Measurements from ENCODE around the gene NSMF. TPM values are rescaled to one million over a fixed set of nuclear protein-coding genes. Genes with fewer than 3 reads are reported as not detected.

Gene NSMF
- total RNA-seq, 1 experiment from 2014 or later: 73.4 TPM

DNA sequence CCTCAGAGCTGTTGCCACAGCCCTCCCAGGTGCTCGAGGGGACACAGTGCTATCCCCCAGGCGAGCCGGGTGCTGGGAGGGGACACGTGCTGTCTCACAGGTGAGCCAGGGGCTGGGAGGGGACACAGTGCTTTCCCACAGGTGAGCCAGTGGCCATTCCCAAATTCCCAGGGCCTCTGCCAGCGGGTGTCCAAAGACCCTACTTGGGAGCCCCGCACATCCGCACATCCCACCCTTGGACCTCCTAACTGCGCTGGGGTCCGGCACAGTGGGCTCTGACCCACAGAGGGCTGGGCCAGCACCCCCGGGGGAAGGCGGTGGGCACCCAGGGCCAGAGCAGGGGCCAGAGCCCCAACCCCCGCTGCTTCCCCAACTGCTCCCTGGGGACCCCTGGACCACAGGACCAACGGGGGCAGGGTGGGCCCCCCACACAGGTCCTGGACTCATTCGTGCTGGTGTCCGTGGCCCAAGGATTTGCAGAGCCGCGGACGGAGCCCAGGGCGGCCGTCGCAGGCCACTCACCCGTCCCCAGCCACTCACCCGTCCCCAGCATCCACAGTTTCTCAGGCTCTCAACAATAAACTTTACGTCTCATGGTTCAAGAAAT is 54.1 kb downstream of the NSMF start:
- intact Hi-C loops (cut with micrococcal nuclease; ENCODE audit: unreplicated experiment): no loop called here
- Histone ChIP-seq H3K4me2 (0 out of 2 replicates have a peak overlapping the region, but pooled peaks have one; percentile 2), H2AFZ (no peak overlapping the region), H3K9me3 (ENCODE audit: insufficient read depth, low read depth) (no peaks in the 10 kb centered on the region), H3F3A (ENCODE audit: insufficient read depth, low read depth) (peaks cover 4% of the 10 kb centered on the region; the same call in 1 of the 2 replicates), H3K9me2 (ENCODE audit: insufficient read depth) (no peaks in the 10 kb centered on the region), H4K20me1 (ENCODE audit: insufficient read depth) (no peaks in the 10 kb centered on the region), H3K27me3 (ENCODE audit: insufficient read depth, low read depth) (no peaks in the 10 kb centered on the region), H3K27ac (no peak overlapping the region), H3K36me3 (ENCODE audit: low read depth) (no peaks in the 10 kb centered on the region), H3K79me2 (ENCODE audit: low read depth) (no peaks in the 10 kb centered on the region), H3K4me3 (no peak overlapping the region), H3K4me1 (replicated peaks; ENCODE audit: insufficient read depth) (peaks cover 7% of the 10 kb centered on the region)
- CTCF ChIA-PET: no interaction called here
- no peak for TF ChIP-seq EZH2 (IDR thresholded peaks at IDR 0.05; ENCODE audit: low read depth)
- TF ChIP-seq, protein P1, sequence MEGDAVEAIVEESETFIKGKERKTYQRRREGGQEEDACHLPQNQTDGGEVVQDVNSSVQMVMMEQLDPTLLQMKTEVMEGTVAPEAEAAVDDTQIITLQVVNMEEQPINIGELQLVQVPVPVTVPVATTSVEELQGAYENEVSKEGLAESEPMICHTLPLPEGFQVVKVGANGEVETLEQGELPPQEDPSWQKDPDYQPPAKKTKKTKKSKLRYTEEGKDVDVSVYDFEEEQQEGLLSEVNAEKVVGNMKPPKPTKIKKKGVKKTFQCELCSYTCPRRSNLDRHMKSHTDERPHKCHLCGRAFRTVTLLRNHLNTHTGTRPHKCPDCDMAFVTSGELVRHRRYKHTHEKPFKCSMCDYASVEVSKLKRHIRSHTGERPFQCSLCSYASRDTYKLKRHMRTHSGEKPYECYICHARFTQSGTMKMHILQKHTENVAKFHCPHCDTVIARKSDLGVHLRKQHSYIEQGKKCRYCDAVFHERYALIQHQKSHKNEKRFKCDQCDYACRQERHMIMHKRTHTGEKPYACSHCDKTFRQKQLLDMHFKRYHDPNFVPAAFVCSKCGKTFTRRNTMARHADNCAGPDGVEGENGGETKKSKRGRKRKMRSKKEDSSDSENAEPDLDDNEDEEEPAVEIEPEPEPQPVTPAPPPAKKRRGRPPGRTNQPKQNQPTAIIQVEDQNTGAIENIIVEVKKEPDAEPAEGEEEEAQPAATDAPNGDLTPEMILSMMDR (conservative IDR thresholded peaks at IDR 0.05): no peak
- no TSS peak for BruUV-seq (replicated peaks)
- POLR2A ChIA-PET (ENCODE audit: unreplicated experiment): interaction anchor here (0.6 kb wide), 1 partner anchor 41 kb away, joined by 3 read pairs; no protein-coding TSS in a partner anchor
- no peak for DNase-seq

DNA sequence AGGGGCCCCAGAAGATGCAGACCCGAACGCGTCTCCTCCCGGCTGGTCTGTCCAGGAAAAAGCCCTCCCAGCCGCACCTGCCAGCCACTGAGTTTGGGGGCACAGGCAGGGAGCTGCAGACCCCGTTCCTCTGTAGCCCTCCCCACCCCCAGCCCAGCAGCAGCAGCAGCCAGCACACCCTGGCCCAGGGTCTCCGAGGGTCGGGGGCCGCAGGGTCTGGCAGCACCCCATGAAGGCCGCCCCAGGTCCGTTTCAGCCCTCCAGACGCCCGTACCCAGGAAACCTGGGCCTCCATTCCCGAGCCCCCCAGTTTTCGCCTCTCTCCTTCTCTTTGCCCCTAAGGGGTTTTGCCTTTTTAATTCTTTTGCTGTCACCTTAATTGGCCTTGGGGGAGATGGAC is 55.9 kb downstream of the NSMF start:
- Histone ChIP-seq H3K4me1 (replicated peaks; ENCODE audit: insufficient read depth) (peaks cover 7% of the 10 kb centered on the region), H3K4me2 (no peak overlapping the region), H3K9me3 (ENCODE audit: insufficient read depth, low read depth) (no peaks in the 10 kb centered on the region), H3K36me3 (ENCODE audit: low read depth) (no peaks in the 10 kb centered on the region), H3K4me3 (no peak overlapping the region), H3K27me3 (ENCODE audit: insufficient read depth, low read depth) (no peaks in the 10 kb centered on the region), H2AFZ (no peak overlapping the region), H3F3A (ENCODE audit: insufficient read depth, low read depth) (peaks cover 4% of the 10 kb centered on the region; the same call in 1 of the 2 replicates), H3K27ac (no peak overlapping the region), H3K79me2 (ENCODE audit: low read depth) (no peaks in the 10 kb centered on the region), H3K9me2 (ENCODE audit: insufficient read depth) (no peaks in the 10 kb centered on the region), H4K20me1 (ENCODE audit: insufficient read depth) (no peaks in the 10 kb centered on the region)
- no peak for TF ChIP-seq EZH2 (IDR thresholded peaks at IDR 0.05; ENCODE audit: low read depth)
- TF ChIP-seq, protein P1 (conservative IDR thresholded peaks at IDR 0.05): no peak
- CTCF ChIA-PET: no interaction called here
- POLR2A ChIA-PET (ENCODE audit: unreplicated experiment): no interaction called here
- intact Hi-C loops (cut with micrococcal nuclease; ENCODE audit: unreplicated experiment): no loop called here
- no peak for DNase-seq
- no TSS peak for BruUV-seq (replicated peaks)

- DNase-seq: no peak
- CTCF ChIA-PET: no interaction called here
- POLR2A ChIA-PET (ENCODE audit: unreplicated experiment): no interaction called here
- no peaks in the 10 kb centered on the region for H3K79me2 ChIP-seq (ENCODE audit: low read depth)
- no peak overlapping the region for H3K4me3 ChIP-seq
- no peaks in the 10 kb centered on the region for H4K20me1 ChIP-seq (ENCODE audit: insufficient read depth)
- H3K27ac ChIP-seq: no peak overlapping the region
- no peak overlapping the region for H2AFZ ChIP-seq
- H3K9me3 ChIP-seq (ENCODE audit: insufficient read depth, low read depth): no peaks in the 10 kb centered on the region
- H3K4me2 ChIP-seq: no peak overlapping the region
- intact Hi-C loops (cut with micrococcal nuclease; ENCODE audit: unreplicated experiment): no loop called here
- no peaks in the 10 kb centered on the region for H3K36me3 ChIP-seq (ENCODE audit: low read depth)
- H3K4me1 ChIP-seq (replicated peaks; ENCODE audit: insufficient read depth): peaks cover 7% of the 10 kb centered on the region
- no peaks in the 10 kb centered on the region for H3K27me3 ChIP-seq (ENCODE audit: insufficient read depth, low read depth)
- no peak for TF ChIP-seq EZH2 (IDR thresholded peaks at IDR 0.05; ENCODE audit: low read depth)
- TF ChIP-seq, protein P1 (conservative IDR thresholded peaks at IDR 0.05): no peak
- peaks cover 4% of the 10 kb centered on the region; the same call in 1 of the 2 replicates for H3F3A ChIP-seq (ENCODE audit: insufficient read depth, low read depth)
- no peaks in the 10 kb centered on the region for H3K9me2 ChIP-seq (ENCODE audit: insufficient read depth)
- no TSS peak for BruUV-seq (replicated peaks)
Measured at GRCh38 chr9:137402746-137403145, 56.4 kb downstream of the NSMF start.
